GM19452 (cell line): ENCODE measurements around the gene SPIRE1.
"Not testable (repeated sequence)": the region's sequence is repeated elsewhere in the genome, so short reads cannot be mapped to it uniquely, and the experiment has no call there.

Experiments used
- ATAC-seq: cut with Tn5 transposase; IDR thresholded peaks from one replicate; pipeline ENCODE4 v1.9.1; 2021; ENCODE audit not compliant: unreplicated experiment

SPIRE1 gene

DNA sequence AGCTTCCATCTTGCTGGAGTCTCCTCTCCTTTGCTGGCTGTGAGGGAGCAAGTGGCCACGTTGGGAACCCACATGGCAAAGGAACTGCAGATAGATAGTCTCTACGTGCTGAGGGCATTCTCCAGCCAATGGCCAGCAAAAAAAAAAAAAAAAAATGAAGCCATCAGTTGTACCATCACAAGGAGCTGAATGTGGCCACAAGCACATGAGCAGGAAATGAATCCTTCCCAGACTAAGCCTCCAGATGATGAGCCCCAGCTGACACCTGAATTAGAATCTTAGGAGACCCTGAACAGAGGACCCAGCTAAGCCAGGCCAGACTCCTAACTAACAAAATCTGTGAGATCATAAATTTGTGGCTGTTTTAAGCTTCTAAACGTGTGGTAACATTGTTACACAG lies 57.9 kb downstream of the SPIRE1 start:
- ATAC-seq: no peak

DNA sequence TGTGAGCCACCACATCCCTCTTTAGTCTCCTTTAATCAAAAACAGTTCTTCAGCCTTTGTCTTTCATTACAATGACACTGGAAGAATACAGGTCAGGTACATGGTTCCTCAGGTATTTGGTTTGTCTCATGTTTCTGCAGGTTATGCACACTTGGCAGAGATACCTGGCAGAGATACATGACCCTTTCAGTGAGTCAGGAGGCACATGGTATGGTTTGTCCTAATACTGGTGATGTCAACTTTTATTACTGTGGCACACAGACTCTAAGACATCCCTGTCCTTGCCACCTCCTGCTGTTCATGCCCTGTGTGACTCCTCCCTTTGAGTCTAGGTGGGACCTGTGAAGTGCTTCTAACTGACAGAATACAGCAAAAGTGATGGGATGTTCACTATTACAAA lies 58.4 kb downstream of the SPIRE1 start:
- ATAC-seq: no peak

DNA sequence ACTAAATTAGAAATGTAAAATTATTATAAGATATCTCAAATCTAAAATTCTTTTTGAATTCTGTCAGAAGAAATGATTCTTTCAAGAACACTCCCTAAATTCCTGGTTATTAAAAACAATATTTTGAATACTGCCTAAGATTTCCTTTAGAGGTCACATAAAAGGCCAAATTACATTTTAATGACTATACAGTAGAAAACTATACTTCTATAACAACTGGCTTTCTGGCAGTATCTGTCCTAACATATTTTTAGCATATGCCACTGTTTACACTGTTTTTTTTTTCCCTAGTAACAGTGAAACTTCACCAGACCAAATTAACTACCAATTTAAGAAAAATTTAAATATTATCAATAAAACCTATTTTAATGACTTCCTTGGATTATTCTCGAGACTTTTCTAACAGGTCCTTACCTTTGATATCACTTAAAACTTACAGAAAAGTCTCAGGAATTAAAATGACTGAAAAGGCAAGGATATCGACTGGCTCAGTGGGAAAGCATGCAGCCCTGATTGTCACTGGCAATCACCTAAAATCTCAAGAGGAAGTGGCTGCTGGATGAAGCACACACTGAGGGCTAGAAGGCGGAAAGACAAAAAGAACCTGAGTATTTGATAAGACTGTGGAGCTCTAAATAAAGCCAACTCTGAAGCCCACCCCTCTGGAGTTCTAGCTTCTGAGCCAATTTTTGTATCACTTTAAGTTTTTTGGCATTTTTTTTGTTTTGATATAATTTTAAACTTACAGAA lies 59.6 kb downstream of the SPIRE1 start:
- ATAC-seq: no peak

DNA sequence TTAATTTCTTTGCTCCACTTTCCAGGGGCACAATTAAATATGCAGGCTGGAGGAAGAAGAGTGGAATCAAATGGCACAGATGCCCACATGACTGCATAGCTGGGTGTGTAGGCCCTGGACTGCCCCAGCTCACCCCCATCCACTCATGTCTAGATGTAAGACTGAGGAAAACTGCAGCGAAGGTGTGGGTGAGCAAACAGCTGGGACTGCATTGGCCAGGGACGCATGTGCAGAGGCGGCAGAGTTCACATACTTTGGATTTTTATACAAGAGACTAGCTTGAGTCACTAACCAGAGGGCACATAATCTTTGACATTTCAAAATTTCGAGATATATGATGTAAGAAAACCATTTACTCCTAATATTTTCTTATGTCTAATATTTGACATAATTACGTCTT lies 60.1 kb downstream of the SPIRE1 start:
- no peak for ATAC-seq

DNA sequence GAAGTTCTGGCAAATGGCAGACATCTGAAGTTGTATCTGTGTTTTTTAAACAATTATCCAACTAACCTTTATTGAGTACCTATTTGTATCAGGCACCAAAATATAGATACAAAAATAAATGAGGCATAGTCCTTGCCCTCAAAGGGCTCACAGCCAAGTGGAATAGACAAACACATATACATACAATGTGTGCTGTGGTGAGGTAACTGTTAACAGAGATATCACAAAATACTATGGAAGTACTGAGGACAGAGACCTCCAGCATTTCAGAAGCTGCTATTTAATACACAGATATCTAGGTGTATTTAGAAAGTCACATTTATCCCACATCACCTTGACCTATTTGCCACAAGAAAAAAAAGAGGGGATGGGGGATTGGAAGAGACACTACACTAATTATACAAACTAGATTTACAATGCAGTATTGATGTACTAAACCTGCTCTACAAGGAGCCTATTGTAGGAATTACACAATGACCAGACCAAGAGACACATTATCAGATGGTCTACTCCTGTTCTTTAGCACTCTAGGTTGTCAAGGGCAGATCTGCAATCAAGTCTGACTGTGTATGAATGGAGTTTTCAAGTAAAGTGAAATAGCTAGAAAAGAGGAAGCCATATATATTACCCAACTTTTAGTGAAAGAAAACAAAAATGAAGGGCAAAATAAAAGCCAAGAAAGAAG lies 62.2 kb downstream of the SPIRE1 start:
- no peak for ATAC-seq

DNA sequence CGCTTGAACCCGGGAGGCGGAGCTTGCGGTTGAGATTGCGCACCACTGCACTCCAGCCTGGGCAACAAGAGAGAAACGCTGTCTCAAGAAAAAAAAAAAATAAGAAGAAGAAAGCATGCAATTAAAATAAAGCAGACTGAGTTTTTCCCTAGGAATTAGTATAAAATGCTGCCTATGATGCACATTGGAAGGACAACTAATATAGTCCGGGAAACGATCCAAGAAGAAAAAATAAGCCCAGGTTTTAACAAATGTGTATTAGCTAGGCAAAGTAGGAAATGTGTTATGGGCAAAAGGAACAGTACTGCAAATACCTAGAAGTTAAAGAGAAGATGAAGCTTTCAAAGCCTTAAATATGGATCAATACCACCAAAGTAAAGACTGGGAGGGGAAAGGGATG lies 64.0 kb downstream of the SPIRE1 start:
- ATAC-seq: no peak

DNA sequence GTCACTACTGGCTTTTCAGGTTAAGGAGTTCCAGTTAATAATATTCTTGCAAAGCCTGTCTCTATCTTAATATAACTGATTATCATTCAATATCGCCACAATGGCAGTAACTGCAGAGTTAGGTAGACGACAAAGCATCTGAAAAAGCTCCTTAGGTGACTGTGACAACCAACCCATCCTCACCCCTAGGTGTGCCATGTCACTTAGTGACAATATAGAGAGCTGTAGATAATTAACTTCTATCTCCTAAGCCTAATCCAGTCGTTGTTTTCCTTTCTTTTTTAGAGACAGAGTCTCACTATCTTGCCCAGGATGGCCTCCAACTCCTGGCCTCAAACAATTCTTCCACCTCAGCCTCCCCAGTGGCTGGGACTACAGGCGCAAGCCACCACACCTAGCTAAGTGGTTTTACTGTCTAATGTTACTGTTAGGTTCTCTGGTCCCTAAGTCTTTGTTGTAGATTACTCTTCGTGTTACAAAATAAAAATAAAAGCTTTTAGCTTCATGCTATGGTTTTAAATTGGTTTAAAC lies 65.2 kb downstream of the SPIRE1 start:
- no peak for ATAC-seq

DNA sequence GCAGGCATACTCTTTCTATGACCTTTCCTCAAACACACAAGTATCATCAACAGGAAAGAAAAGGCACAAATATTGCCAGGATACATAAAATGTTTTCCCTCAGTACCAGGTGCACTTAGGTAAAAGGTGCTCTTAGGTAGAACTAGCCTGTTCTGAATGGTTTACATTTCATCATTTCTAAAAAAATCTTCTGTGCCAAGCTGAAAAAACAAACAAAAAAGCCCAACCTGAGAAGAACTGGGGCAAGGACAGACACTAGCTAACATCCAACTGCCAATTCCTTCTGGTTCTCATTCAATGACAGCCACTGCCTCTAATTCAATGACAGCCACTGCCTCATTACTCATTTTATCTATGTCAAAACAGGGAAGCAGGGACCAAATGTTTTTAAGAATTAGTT lies 68.5 kb downstream of the SPIRE1 start:
- no peak for ATAC-seq

DNA sequence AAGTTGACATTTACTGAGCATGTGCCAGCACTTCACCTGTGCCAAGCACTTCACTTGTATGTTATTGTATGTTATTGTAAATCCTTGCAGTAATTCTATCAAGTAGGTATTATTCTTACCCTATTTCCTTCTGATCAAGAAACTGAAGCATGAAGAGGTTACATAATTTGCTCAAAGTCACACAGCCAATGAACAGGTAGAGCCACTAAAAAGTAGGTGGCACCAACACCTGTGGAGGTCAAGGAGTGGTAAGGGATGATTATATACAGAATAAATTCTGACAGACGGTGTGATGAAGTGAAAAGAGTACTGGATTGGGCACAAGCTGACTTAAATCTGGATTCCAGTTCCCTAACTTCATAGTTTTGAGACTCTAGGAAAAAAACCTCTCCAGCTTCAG lies 71.0 kb downstream of the SPIRE1 start:
- no peak for ATAC-seq

DNA sequence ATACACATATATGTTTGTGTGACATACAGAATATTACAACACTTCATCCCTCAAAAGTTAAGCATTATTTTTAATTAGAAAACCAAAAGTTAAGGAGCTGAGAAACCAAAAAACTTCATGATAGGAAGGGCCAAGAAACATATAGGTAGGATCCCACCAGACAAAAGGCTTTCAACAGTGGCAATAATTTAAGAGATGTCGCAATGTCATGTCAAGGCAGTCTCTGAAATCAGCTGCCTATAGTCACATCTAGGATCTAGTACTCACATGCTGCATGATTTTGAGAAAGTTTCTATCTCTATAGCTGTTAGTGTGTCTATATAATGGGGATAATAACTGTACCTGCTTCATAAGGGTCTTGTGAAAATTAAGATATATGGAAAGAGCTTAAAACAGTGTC lies 72.7 kb downstream of the SPIRE1 start:
- ATAC-seq: no peak

DNA sequence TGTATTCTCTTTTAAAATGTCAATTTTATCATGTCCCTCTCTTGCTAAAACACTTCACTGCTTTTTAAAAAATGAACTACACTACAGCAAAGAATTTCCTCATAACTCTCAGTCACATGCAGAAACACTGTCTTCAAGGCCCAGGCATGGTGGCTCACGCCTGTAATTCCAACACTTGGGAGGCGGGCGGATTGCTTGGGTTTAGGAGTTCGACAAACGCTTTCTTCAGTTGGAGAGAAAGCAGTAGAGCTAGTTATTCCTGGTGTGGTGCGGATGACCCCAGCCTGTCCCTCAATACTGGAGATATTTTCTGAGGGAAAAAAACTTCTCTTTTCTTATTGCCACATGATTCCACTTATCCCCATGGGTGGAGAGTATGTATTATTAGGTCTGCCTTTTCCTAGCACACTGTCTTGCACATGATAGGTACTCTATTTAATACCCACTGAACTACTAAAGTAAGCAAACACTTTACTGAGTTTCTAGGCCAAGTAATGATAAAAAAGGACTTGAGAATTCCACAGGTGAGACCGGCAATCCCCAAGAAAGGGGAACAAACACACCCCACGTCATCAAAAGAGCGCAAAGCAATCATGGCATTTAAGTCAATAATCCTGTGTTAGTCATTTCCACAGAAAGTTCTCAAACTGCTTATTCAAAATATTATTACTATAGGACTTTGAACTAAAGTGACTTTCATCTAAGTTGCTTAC lies 77.1 kb downstream of the SPIRE1 start:
- ATAC-seq: no peak

DNA sequence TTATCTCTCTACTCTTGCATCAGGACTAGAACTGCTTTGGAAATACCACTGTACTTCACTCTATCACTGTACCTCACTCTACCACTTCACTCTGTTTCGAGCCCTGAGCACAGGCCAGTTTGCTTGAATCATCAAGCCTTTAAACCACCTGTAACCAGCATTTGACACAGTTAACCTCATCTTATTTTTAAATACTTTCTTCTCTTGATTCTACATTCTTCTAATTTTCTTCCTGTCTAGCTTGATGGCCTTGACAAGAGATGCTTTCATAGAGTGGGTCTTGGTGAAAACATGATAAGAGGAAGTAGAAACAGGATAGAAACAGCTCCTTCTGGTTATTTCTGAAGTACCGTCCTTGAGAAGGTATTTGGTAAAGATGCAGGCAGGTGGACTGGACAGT lies 78.1 kb downstream of the SPIRE1 start:
- no peak for ATAC-seq

DNA sequence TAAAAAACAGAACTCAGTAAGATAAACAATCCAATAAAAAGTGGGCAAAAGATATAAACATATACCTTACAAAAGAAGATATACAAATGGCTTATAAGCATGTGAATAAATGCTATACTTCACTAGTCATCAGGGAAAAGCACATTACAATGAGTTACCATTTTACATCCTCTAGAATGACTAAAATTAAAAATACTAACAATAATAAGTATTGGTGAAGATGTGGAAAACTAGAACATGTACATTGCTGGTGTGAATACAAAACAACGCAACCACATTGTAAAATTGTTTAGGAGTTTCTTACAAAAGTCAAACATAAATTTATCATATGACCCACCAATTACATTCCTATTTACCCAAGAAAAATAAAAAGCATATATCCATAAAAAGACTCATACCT lies 80.1 kb downstream of the SPIRE1 start:
- no peak for ATAC-seq

DNA sequence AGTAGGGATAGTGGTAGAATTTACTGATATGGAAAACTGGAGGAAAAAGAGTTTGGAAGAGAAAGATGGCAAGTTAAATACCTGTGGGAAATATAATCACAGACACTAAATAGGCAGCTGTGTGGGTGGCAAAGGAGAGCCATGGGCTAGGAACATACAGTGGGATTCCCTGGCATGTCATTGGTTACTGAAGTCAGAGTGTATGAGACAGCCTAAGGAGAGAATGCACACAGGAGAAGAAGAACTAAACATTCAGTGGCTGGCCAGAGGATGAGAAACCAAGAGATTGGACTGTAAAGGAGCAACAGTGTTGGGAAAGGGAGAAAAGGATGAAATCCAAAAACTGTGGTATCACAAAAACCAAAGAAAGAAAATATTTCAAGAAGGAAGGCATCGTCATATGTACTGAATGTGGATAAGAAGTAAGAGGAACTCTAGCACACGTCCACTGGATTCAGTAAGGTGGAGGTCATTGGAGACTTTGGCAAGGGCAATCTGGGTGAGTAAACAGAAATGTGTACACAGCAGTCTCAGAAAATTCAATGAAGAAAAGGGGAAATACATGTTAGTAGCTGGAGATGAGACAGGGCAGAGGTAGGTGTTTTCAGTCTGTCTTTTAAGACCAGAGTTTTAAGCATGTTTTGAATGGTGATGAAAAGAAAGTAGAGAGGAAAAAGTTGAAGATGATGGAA lies 83.3 kb downstream of the SPIRE1 start:
- ATAC-seq: no peak

DNA sequence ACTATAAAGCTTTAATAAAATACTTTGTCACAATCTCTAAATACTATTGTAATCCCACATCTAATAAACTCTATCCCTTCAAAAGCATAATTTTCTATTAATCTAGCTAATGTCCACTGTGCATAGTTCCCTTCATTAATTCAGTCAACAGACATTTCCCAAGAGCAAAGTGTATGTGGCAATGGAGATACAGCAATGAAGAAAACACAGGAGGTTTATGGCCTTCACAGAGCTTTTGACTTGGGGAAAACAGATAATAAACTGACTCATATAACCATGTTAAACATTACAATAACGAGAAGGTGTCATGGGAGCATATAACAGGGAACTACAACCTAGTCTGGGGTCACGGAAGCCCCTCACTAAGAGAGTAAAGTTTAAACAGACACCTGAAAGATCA lies 86.3 kb downstream of the SPIRE1 start:
- no peak for ATAC-seq

DNA sequence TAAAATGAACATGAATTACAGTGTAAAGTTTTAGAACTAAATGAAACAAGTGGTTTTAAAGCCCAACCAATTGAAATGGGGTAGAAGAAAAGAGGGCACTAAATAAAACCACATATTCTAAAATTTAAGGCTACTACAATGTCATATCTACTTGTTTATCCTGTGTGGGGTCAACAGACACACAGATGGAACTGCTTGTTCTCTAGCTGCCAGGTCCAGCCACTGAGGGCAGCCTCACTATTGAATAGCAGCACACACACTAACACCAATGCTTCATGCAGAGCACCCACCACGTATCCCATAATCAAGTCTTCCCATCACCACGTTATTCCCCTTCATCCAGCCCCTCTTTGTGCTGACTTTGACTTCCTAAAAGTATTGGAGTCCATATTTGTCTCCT lies 88.1 kb downstream of the SPIRE1 start:
- ATAC-seq: no peak

DNA sequence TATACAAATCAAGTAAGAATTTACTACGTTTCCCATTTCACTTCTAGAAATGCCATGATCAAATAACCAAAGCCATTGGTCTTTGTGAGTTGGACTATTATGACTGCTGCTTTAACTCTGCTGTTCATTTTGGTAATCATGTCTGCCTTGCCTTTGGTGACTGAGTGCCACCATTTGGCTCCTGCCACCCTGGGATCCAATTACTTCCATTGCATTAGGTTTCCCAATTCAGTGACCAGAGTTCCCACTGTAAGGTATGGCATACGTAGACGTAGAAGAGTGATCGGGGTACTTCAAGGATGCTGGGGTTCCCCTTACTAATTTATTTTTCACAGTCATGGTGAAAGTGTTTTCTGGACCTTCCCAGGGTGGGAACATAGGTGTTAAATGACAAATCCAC lies 90.1 kb downstream of the SPIRE1 start:
- no peak for ATAC-seq

DNA sequence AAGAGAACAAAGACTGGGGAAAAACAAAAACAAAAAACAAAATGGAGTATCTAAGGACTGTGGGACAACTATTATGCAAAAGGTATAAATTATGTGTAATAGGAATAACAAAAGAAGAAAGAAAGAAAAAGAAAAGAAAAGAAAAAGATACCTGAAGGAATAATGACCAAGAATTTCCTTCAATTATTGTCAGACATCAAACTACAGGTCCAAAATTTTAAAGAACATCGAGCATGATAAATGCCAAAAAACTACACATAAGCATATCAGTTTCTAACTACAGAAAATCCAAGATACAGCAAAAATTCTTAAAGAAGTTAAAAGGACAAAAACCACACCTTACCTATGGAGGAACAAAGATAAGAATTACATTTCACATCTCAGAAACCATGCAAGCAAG lies 93.0 kb downstream of the SPIRE1 start:
- no peak for ATAC-seq

DNA sequence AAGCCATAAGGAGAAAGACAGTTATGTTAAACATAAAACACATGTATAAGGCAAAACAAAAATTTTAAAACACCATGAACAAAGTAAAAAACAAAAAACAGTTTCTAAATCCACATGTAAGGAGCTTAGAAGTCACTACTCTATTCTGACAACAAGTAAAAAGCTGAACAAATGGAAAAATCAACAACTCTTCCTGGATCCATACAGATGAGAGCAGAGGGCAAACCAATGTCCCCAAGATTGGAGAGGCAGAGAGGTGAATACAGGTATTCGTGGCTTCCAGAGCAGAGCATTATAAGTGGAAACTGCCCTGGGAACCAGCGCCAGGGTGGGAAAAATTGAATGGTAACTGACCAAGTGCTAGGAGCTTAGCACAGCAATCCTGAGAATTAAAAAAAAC lies 93.5 kb downstream of the SPIRE1 start:
- ATAC-seq: no peak

DNA sequence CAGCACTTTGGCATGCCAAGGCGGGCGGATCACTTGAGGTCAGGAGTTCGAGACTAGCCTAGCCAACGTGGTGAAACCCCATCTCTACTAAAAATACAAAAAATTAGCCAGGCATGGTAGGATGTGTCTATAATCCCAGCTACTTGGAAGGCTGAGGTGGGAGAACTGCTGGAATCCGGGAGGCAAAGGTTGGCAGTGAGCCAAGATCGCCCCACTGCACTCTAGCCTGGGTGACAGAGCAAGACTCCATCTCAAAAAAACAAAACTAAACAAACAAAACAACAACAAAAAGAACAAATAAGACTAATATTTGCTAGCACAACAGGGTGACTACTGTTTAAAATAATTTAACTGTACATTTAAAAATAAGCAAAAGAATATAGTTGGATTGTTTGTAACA lies 97.3 kb downstream of the SPIRE1 start:
- ATAC-seq: not testable (repeated sequence)

DNA sequence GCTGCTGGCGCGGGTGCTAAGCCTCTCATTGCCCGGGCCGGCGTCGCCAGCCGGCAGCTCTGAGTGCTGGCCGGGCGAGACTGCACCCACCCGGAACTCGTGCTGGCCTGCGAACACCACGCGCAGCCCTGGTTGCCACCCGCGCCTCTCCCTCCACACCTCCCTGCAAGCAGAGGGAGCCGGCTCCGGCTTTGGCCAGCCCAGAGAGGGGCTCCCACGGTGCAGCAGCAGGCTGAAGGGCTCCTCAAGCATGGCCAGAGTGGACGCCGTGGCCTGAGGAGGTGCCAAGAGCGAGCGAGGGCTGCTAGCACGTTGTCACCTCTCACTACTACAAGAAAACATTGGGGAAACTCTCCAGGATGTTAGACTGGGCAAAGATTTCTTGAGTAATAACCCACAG lies 98.6 kb downstream of the SPIRE1 start:
- no peak for ATAC-seq
